HepG2 (cell line): Measurements from ENCODE around the gene KCTD19. TPM values are rescaled to one million over a fixed set of nuclear protein-coding genes. Genes with fewer than 3 reads are reported as not detected.

Source experiments
- CERS6 ChIP-seq: sonication (generic); formaldehyde crosslinking; IDR thresholded peaks from 2 replicates; pipeline ENCODE4 v1.5.0; 2020; ENCODE audit warnings: missing genetic modification reagents
- DPF2 ChIP-seq: sonication (generic); formaldehyde crosslinking; IDR thresholded peaks from 2 replicates; pipeline ENCODE4 v1.4.0; 2020; ENCODE audit warnings: mild to moderate bottlenecking, low read depth, missing genetic modification reagents, borderline replicate concordance
- E2F2 ChIP-seq: sonication (generic); formaldehyde crosslinking; IDR thresholded peaks from 2 replicates; pipeline ENCODE4 v1.4.0; 2020; ENCODE audit warnings: missing genetic modification reagents, borderline replicate concordance
- FOXO4 ChIP-seq: sonication (generic); formaldehyde crosslinking; conservative IDR thresholded peaks from 2 replicates; pipeline ENCODE4 v1.8.1; 2023; ENCODE audit warnings: missing genetic modification reagents
- HBP1 ChIP-seq: IDR thresholded peaks from 2 replicates; pipeline ENCODE4 v1.6.1; 2016; ENCODE audit warnings: low read depth, control low read depth
- IRF9 ChIP-seq: sonication (generic); formaldehyde crosslinking; IDR thresholded peaks from 2 replicates; pipeline ENCODE4 v1.8.0; 2022; ENCODE audit warnings: missing genetic modification reagents, mild to moderate bottlenecking, borderline replicate concordance
- JUN ChIP-seq: sonication (generic); formaldehyde crosslinking; IDR thresholded peaks from 2 replicates; pipeline ENCODE4 v1.4.0; 2020; ENCODE audit warnings: mild to moderate bottlenecking, missing genetic modification reagents
- MXD3 ChIP-seq: IDR thresholded peaks from 2 replicates; pipeline ENCODE4 v1.6.1; 2016; ENCODE audit warnings: mild to moderate bottlenecking, missing biosample characterization, missing genetic modification reagents
- NFE2 ChIP-seq: sonication (generic); formaldehyde crosslinking; IDR thresholded peaks from 2 replicates; pipeline ENCODE4 v1.4.0; 2020; ENCODE audit warnings: missing genetic modification reagents
- NFIC ChIP-seq: IDR thresholded peaks from 2 replicates; pipeline ENCODE4 v1.6.1; 2012; ENCODE audit warnings: mild to moderate bottlenecking, low read length, inconsistent platforms
- SMARCC2 ChIP-seq: fragments of 450-650 bp; IDR thresholded peaks from 2 replicates; pipeline ENCODE4 v1.6.1; 2017; ENCODE audit warnings: antibody characterized with exemption, mild to moderate bottlenecking
- TFAP4 ChIP-seq: sonication (generic); IDR thresholded peaks from 2 replicates; pipeline ENCODE4 v1.6.1; 2016; ENCODE audit warnings: low read depth, borderline replicate concordance
- ZNF253 ChIP-seq: sonication (generic); formaldehyde crosslinking; IDR thresholded peaks from 2 replicates; pipeline ENCODE4 v1.8.0; 2022; ENCODE audit warnings: mild to moderate bottlenecking, missing genetic modification reagents, borderline replicate concordance
- ZNF644 ChIP-seq: IDR thresholded peaks from 2 replicates; pipeline ENCODE4 v1.6.1; 2016; ENCODE audit warnings: low read depth
- ZNF691 ChIP-seq: sonication (generic); formaldehyde crosslinking; IDR thresholded peaks from 2 replicates; pipeline ENCODE4 v1.4.0; 2020; ENCODE audit warnings: missing genetic modification reagents, low read depth, mild to moderate bottlenecking, borderline replicate concordance
- ZNF709 ChIP-seq: sonication (generic); formaldehyde crosslinking; IDR thresholded peaks from 2 replicates; pipeline ENCODE4 v1.5.0; 2020; ENCODE audit warnings: mild to moderate bottlenecking, missing genetic modification reagents
- ZNF776 ChIP-seq: sonication (generic); formaldehyde crosslinking; IDR thresholded peaks from 2 replicates; pipeline ENCODE4 v1.4.0; 2020; ENCODE audit warnings: mild to moderate bottlenecking, missing genetic modification reagents
- ZNF780A ChIP-seq: sonication (generic); formaldehyde crosslinking; IDR thresholded peaks from 2 replicates; pipeline ENCODE4 v1.8.0; 2022; ENCODE audit warnings: mild to moderate bottlenecking, missing genetic modification reagents, moderate library complexity
- ZNF788 ChIP-seq: sonication (generic); formaldehyde crosslinking; IDR thresholded peaks from 2 replicates; pipeline ENCODE4 v1.5.0; 2020; ENCODE audit warnings: mild to moderate bottlenecking, missing genetic modification reagents, borderline replicate concordance
- ZSCAN21 ChIP-seq: sonication (generic); formaldehyde crosslinking; IDR thresholded peaks from 2 replicates; pipeline ENCODE4 v1.8.0; 2022; ENCODE audit warnings: mild to moderate bottlenecking, missing genetic modification reagents, moderate library complexity, borderline replicate concordance
- polyA plus RNA-seq, 8 experiments: library from polyadenylated mRNA; depleted of rRNA in 3 of 8; stranded (reverse) in 7 of 8; unstranded in 1 of 8; fragments of >200 nt; fragmentation: Illumina TruSeq in 4 of 8; extraction: Trizol in 4 of 8; gene quantifications; 2 replicates each; pipeline versions ENCODE4 v1.2.1 to v1.2.3, GENCODE V29; 2011 to 2016; ENCODE audit warnings: low read depth in 4 of 8, missing spikeins in 1 of 8, mixed read lengths in 1 of 8; ENCODE audit not compliant: insufficient read depth in 1 of 8
- total RNA-seq, 5 experiments: library from RNA; depleted of rRNA; stranded (reverse); fragments of >200 nt; fragmentation: Illumina TruSeq; extraction: Trizol; gene quantifications; 2 replicates each; pipeline ENCODE4 v1.2.3, GENCODE V29; 2016; ENCODE audit warnings: low read depth in 1 of 5

The KCTD19 gene
- total and polyA plus RNA-seq, 2 of the 13 experiments (the other 11 are each of a cell fraction or from before 2014, with no cell fraction given) = not detected

- no peak for TF ChIP-seq ZNF788 (CRISPR knock-in tag)
- TF ChIP-seq ZNF691 (CRISPR knock-in tag) = peak; percentile 70; the same call in 1 of the 2 replicates
- TF ChIP-seq ZNF253 = no peak
- TF ChIP-seq ZNF709 (CRISPR knock-in tag) = 0 out of 2 replicates have a peak, but pooled peaks have one; percentile 22
- no peak for TF ChIP-seq JUN
- TF ChIP-seq E2F2 = peak; percentile 95; the same call in 1 of the 2 replicates
- TF ChIP-seq MXD3 (CRISPR knock-in tag) = no peak
- no peak for TF ChIP-seq HBP1 (CRISPR knock-in tag)
- no peak for TF ChIP-seq CERS6
- TF ChIP-seq SMARCC2 = no peak
- TF ChIP-seq ZNF780A (CRISPR knock-in tag) = no peak
- TF ChIP-seq ZNF776 (CRISPR knock-in tag) = no peak
- no peak for TF ChIP-seq NFE2
- no peak for TF ChIP-seq ZNF644 (CRISPR knock-in tag)
- 0 out of 2 replicates have a peak, but pooled peaks have one; percentile 90 for TF ChIP-seq FOXO4 (CRISPR knock-in tag)
- TF ChIP-seq IRF9 = peak; percentile 68; the same call in 1 of the 2 replicates
- TF ChIP-seq ZSCAN21 (CRISPR knock-in tag) = peak; percentile 56; the same call in 1 of the 2 replicates
- TF ChIP-seq TFAP4 = no peak
- TF ChIP-seq NFIC = no peak
- TF ChIP-seq DPF2 = no peak
Measured at GRCh38 chr16:67326472-67327309, at the start of gene KCTD19, which contains the start of gene LRRC36 (continued).
